ENCODE data around the gene SLC22A23. TPM values are rescaled to one million over a fixed set of nuclear protein-coding genes. Genes with fewer than 3 reads are reported as not detected.

The SLC22A23 gene
- total and polyA plus RNA-seq, 2 donors (not counting 1 experiment from before 2014, with no cell fraction given), result 0.18 to 1.4 TPM

- Histone ChIP-seq H4K20me1 (ENCODE audit: control insufficient read depth, insufficient read depth, low read length, poor library complexity, severe bottlenecking) (peaks cover 9% of the 10 kb centered on the region), H2AFZ (ENCODE audit: insufficient read depth, low read depth, low read length, poor library complexity, severe bottlenecking) (no peak overlapping the region), H3K4me1 (ENCODE audit: control insufficient read depth in 2 of 2, insufficient read depth in 2 of 2, low read length in 2 of 2) (peaks cover 0 to 3% of the 10 kb centered on the region in 2 donors), H3K27ac (ENCODE audit: low read length in 2 of 2) (no peak overlapping the region), H3K9me3 (ENCODE audit: control extremely low read depth in 1 of 3, control insufficient read depth in 2 of 3, insufficient read depth in 1 of 3, low read length in 2 of 3) (no peaks in the 10 kb centered on the region), H3K4me2 (replicated peaks; ENCODE audit: low read depth, low read length, poor library complexity, severe bottlenecking) (no peak overlapping the region), H3K4me3 (ENCODE audit: control extremely low read depth in 1 of 5, extremely low read depth in 1 of 5, insufficient read depth in 1 of 5, low read depth in 2 of 5, low read length in 4 of 5) (no peak overlapping the region), H3K79me2 (ENCODE audit: control insufficient read depth, insufficient read depth, low read length) (no peaks in the 10 kb centered on the region), H3K27me3 (replicated peaks in 1 of 4; ENCODE audit: control extremely low read depth in 1 of 4, control insufficient read depth in 3 of 4, insufficient read depth in 4 of 4, low read length in 3 of 4) (no peaks in the 10 kb centered on the region), H3K36me3 (replicated peaks in 1 of 2; ENCODE audit: control extremely low read depth in 1 of 2, control insufficient read depth in 1 of 2, extremely low read depth in 1 of 2, insufficient read depth in 2 of 2, low read length in 1 of 2) (no peaks in the 10 kb centered on the region), H3K9ac (ENCODE audit: low read length) (no peak overlapping the region)
- TF ChIP-seq EZH2 (IDR thresholded peaks at IDR 0.05; ENCODE audit: borderline replicate concordance, insufficient read depth, low read depth, low read length, poor library complexity, severe bottlenecking), result no peak
- TF ChIP-seq CTCF (IDR thresholded peaks at IDR 0.05), result no peak
- intact Hi-C loops (cut with micrococcal nuclease), result no loop called here
- whole genome bisulfite sequencing (ENCODE audit: insufficient coverage), result 91% methylated on average over 9 of the region's 13 CpGs
- peaks cover 2% of the 10 kb centered on the region for H3K4me1 Mint-ChIP-seq
- H3K27me3 Mint-ChIP-seq, result no peaks in the 10 kb centered on the region
- no peak overlapping the region for H3K27ac Mint-ChIP-seq
- no peak for DNase-seq
- no peaks in the 10 kb centered on the region for H3K9me3 Mint-ChIP-seq (ENCODE audit: insufficient read depth)
- POLR2A ChIA-PET, result no interaction called here
- H3K4me3 Mint-ChIP-seq, result no peak overlapping the region
- CTCF ChIA-PET, result interaction anchor here (0.7 to 14.3 kb wide), 8 partner anchors 10 to 697 kb away, joined by 3 to 269 read pairs (median 6); no protein-coding TSS in a partner anchor
- ATAC-seq (ENCODE audit: low read depth), result no peak
These were observed 175.0 kb downstream of the SLC22A23 start for GRCh38 chr6:3281631-3282475.

GRCh38 chr6:3280866-3281465 lies 175.9 kb downstream of the SLC22A23 start:
- no peak overlapping the region for H3K4me3 ChIP-seq (ENCODE audit: control extremely low read depth in 1 of 5, extremely low read depth in 1 of 5, insufficient read depth in 1 of 5, low read depth in 2 of 5, low read length in 4 of 5)
- TF ChIP-seq EZH2 (IDR thresholded peaks at IDR 0.05; ENCODE audit: borderline replicate concordance, insufficient read depth, low read depth, low read length, poor library complexity, severe bottlenecking) (no peak), CTCF (IDR thresholded peaks at IDR 0.05) (no peak)
- H3K9me3 ChIP-seq (ENCODE audit: control extremely low read depth in 1 of 3, control insufficient read depth in 2 of 3, insufficient read depth in 1 of 3, low read length in 2 of 3), result no peaks in the 10 kb centered on the region
- no peak overlapping the region for H3K4me2 ChIP-seq (replicated peaks; ENCODE audit: low read depth, low read length, poor library complexity, severe bottlenecking)
- H3K9me3 Mint-ChIP-seq (ENCODE audit: insufficient read depth), result no peaks in the 10 kb centered on the region
- no peaks in the 10 kb centered on the region for H3K79me2 ChIP-seq (ENCODE audit: control insufficient read depth, insufficient read depth, low read length)
- no peak overlapping the region for H3K9ac ChIP-seq (ENCODE audit: low read length)
- peaks cover 0 to 3% of the 10 kb centered on the region in 2 donors for H3K4me1 ChIP-seq (ENCODE audit: control insufficient read depth in 2 of 2, insufficient read depth in 2 of 2, low read length in 2 of 2)
- H3K27ac Mint-ChIP-seq, result no peak overlapping the region
- ChIA-PET CTCF (interaction anchor here (1.1 to 14.3 kb wide), 6 partner anchors 10 to 698 kb away, joined by 3 to 269 read pairs (median 6); no protein-coding TSS in a partner anchor), POLR2A (no interaction called here)
- H3K36me3 ChIP-seq (replicated peaks in 1 of 2; ENCODE audit: control extremely low read depth in 1 of 2, control insufficient read depth in 1 of 2, extremely low read depth in 1 of 2, insufficient read depth in 2 of 2, low read length in 1 of 2), result no peaks in the 10 kb centered on the region
- intact Hi-C loops (cut with micrococcal nuclease), result no loop called here
- H3K27me3 ChIP-seq (replicated peaks in 1 of 4; ENCODE audit: control extremely low read depth in 1 of 4, control insufficient read depth in 3 of 4, insufficient read depth in 4 of 4, low read length in 3 of 4), result no peaks in the 10 kb centered on the region
- no peak overlapping the region for H3K27ac ChIP-seq (ENCODE audit: low read length in 2 of 2)
- H3K4me3 Mint-ChIP-seq, result no peak overlapping the region
- peaks cover 2% of the 10 kb centered on the region for H3K4me1 Mint-ChIP-seq
- no peaks in the 10 kb centered on the region for H3K27me3 Mint-ChIP-seq
- 91% methylated on average over 14 of the region's 14 CpGs for WGBS (ENCODE audit: insufficient coverage)
- no peak overlapping the region for H2AFZ ChIP-seq (ENCODE audit: insufficient read depth, low read depth, low read length, poor library complexity, severe bottlenecking)
- H4K20me1 ChIP-seq (ENCODE audit: control insufficient read depth, insufficient read depth, low read length, poor library complexity, severe bottlenecking), result peaks cover 11% of the 10 kb centered on the region
- no peak for ATAC-seq (ENCODE audit: low read depth)
- no peak for DNase-seq
